GM18505 (cell line): ENCODE results near the gene TRNT1.

Experiments used
- ATAC-seq: cut with Tn5 transposase; IDR thresholded peaks from one replicate; pipeline ENCODE4 v1.9.1; 2021; ENCODE audit not compliant: unreplicated experiment
- POLR2A ChIP-seq: IDR thresholded peaks from 4 replicates; pipeline ENCODE4 v1.6.1; 2011; ENCODE audit warnings: borderline replicate concordance; ENCODE audit not compliant: insufficient read depth, insufficient read length; ENCODE audit errors: extremely low read depth

TRNT1 gene

GRCh38 chr3:3129579-3129978 lies 2.8 kb downstream of the TRNT1 start:
- ATAC-seq, result no peak
- no peak for TF ChIP-seq POLR2A

GRCh38 chr3:3133500-3133899 lies 6.8 kb downstream of the TRNT1 start:
- ATAC-seq, result no peak
- no peak for TF ChIP-seq POLR2A

GRCh38 chr3:3134750-3135448 lies 8.2 kb downstream of the TRNT1 start:
- TF ChIP-seq POLR2A, result no peak
- no peak for ATAC-seq

- ATAC-seq, result no peak
- no peak for TF ChIP-seq POLR2A
Measured at GRCh38 chr3:3137526-3137925, 10.8 kb downstream of the TRNT1 start.

- TF ChIP-seq POLR2A, result no peak
- ATAC-seq, result no peak
Measured at GRCh38 chr3:3141939-3142338, 15.2 kb downstream of the TRNT1 start.

- no peak for TF ChIP-seq POLR2A
- ATAC-seq, result no peak
Measured at GRCh38 chr3:3145831-3146230, 19.1 kb downstream of the TRNT1 start.

GRCh38 chr3:3149560-3149959 lies 22.8 kb downstream of the TRNT1 start:
- no peak for TF ChIP-seq POLR2A
- no peak for ATAC-seq

- no peak for TF ChIP-seq POLR2A
- ATAC-seq, result no peak
Measured at GRCh38 chr3:3151513-3151912, 24.8 kb downstream of the TRNT1 start.

- no peak for ATAC-seq
- no peak for TF ChIP-seq POLR2A
Measured at GRCh38 chr3:3154879-3155610, 28.3 kb downstream of the TRNT1 start.

GRCh38 chr3:3157484-3157883 lies 30.7 kb downstream of the TRNT1 start:
- no peak for TF ChIP-seq POLR2A
- ATAC-seq, result no peak

- no peak for TF ChIP-seq POLR2A
- no peak for ATAC-seq
Measured at GRCh38 chr3:3160826-3161225, 34.1 kb downstream of the TRNT1 start.

GRCh38 chr3:3165241-3165640 lies 38.5 kb downstream of the TRNT1 start:
- no peak for TF ChIP-seq POLR2A
- no peak for ATAC-seq

- no peak for TF ChIP-seq POLR2A
- no peak for ATAC-seq
Measured at GRCh38 chr3:3165650-3166049, 38.9 kb downstream of the TRNT1 start.

- no peak for TF ChIP-seq POLR2A
- no peak for ATAC-seq
Measured at GRCh38 chr3:3170998-3171397, 44.3 kb downstream of the TRNT1 start.

- ATAC-seq, result no peak
- no peak for TF ChIP-seq POLR2A
Measured at GRCh38 chr3:3172627-3173026, 45.9 kb downstream of the TRNT1 start.

GRCh38 chr3:3177861-3178497 lies 51.2 kb downstream of the TRNT1 start:
- no peak for TF ChIP-seq POLR2A
- no peak for ATAC-seq
